MCF 10A (cell line): ENCODE results near the gene SMAD9. TPM values are rescaled to one million over a fixed set of nuclear protein-coding genes. Genes with fewer than 3 reads are reported as not detected.

ENCODE experiments used
- BruUV-seq: library from RNA; stranded (reverse); fragments of 400-500 nt; replicated peaks from 2 replicates; lab custom pipeline; 2021; lab: Mats Ljungman, UMichigan
- CTCF ChIA-PET: fragments of 300-600 bp; sonication (Branson Sonifier 250); formaldehyde crosslinking; extraction: SDS; loops from one replicate; lab custom pipeline; 2021; ENCODE audit warnings: antibody characterized with exemption, inconsistent platforms; lab: Yijun Ruan, JAX
- POLR2A ChIA-PET: fragments of 300-600, 350-650 bp; sonication (Branson Sonifier 250); formaldehyde crosslinking; extraction: SDS; loops from one replicate; lab custom pipeline; 2020; ENCODE audit warnings: antibody characterized with exemption, inconsistent platforms; lab: Yijun Ruan, JAX
- DNase-seq: peaks from one replicate; pipeline ENCODE4 v3.0.0-alpha.2; 2018; ENCODE audit not compliant: unreplicated experiment
- H3K27ac Mint-ChIP-seq: one replicate; pipeline ENCODE4 v1.8.0; 2022; ENCODE audit warnings: mild to moderate bottlenecking, low read depth, mixed read lengths; ENCODE audit not compliant: unreplicated experiment
- H3K27me3 Mint-ChIP-seq: one replicate; pipeline ENCODE4 v1.8.0; 2022; ENCODE audit warnings: mixed read lengths; ENCODE audit not compliant: insufficient read depth, unreplicated experiment
- H3K36me3 Mint-ChIP-seq: one replicate; pipeline ENCODE4 v1.8.0; 2022; ENCODE audit warnings: mild to moderate bottlenecking, moderate library complexity, mixed read lengths; ENCODE audit not compliant: insufficient read depth, unreplicated experiment
- H3K4me1 Mint-ChIP-seq: one replicate; pipeline ENCODE4 v1.8.0; 2022; ENCODE audit warnings: mixed read lengths; ENCODE audit not compliant: insufficient read depth, unreplicated experiment
- H3K4me3 Mint-ChIP-seq: one replicate; pipeline ENCODE4 v1.8.0; 2022; ENCODE audit warnings: mild to moderate bottlenecking, moderate library complexity, mixed read lengths; ENCODE audit not compliant: unreplicated experiment
- H3K9me3 Mint-ChIP-seq: one replicate; pipeline ENCODE4 v1.8.0; 2022; ENCODE audit warnings: mixed read lengths; ENCODE audit not compliant: unreplicated experiment
- CTCF ChIP-seq: fragments of 200-600 bp; IDR thresholded peaks from one replicate; pipeline ENCODE4 v1.8.0; 2022; ENCODE audit warnings: antibody characterized with exemption, mild to moderate bottlenecking; ENCODE audit not compliant: unreplicated experiment
- intact Hi-C: fragments of 100-400 bp; cut with micrococcal nuclease; formaldehyde crosslinking; loops from 2 replicates; pipeline ENCODE4 v1.14.1; 2022
- total RNA-seq: library from RNA; stranded (reverse); gene quantifications from 2 replicates; pipeline ENCODE4 v1.2.3, GENCODE V29; 2022

SMAD9 gene
- total RNA-seq, 1 experiment from 2014 or later: 1.6 TPM

GRCh38 chr13:36865265-36865664 is 54.8 kb downstream of the SMAD9 start:
- BruUV-seq: no TSS peak
- Mint-ChIP-seq H3K27me3 (no peaks in the 10 kb centered on the region), H3K4me3 (no peak overlapping the region), H3K9me3 (no peaks in the 10 kb centered on the region), H3K4me1 (peaks cover 3% of the 10 kb centered on the region), H3K36me3 (no peaks in the 10 kb centered on the region), H3K27ac (no peak overlapping the region)
- ChIA-PET CTCF (no interaction called here), POLR2A (no interaction called here)
- no peak for TF ChIP-seq CTCF
- no peak for DNase-seq
- intact Hi-C loops: no loop called here

- Mint-ChIP-seq H3K4me3 (no peak overlapping the region), H3K36me3 (no peaks in the 10 kb centered on the region), H3K9me3 (no peaks in the 10 kb centered on the region), H3K27me3 (no peaks in the 10 kb centered on the region), H3K4me1 (no peaks in the 10 kb centered on the region), H3K27ac (no peak overlapping the region)
- CTCF ChIA-PET: interaction anchor here (0.6 kb wide), 1 partner anchor 10 kb away, joined by 3 read pairs; no protein-coding TSS in a partner anchor
- DNase-seq: no peak
- no TSS peak for BruUV-seq
- intact Hi-C loops: no loop called here
- TF ChIP-seq CTCF: no peak
- POLR2A ChIA-PET: no interaction called here
Measured at GRCh38 chr13:36862722-36863121, 57.3 kb downstream of the SMAD9 start.

GRCh38 chr13:36862002-36862685 is 57.9 kb downstream of the SMAD9 start:
- H3K9me3 Mint-ChIP-seq: no peaks in the 10 kb centered on the region
- H3K27me3 Mint-ChIP-seq: no peaks in the 10 kb centered on the region
- intact Hi-C loops: no loop called here
- TF ChIP-seq CTCF: no peak
- DNase-seq: no peak
- no peaks in the 10 kb centered on the region for H3K4me1 Mint-ChIP-seq
- CTCF ChIA-PET: interaction anchor here (0.6 to 1.1 kb wide), 3 partner anchors 15 to 63 kb away, joined by 3 read pairs; no protein-coding TSS in a partner anchor
- POLR2A ChIA-PET: no interaction called here
- no peak overlapping the region for H3K4me3 Mint-ChIP-seq
- H3K36me3 Mint-ChIP-seq: no peaks in the 10 kb centered on the region
- H3K27ac Mint-ChIP-seq: no peak overlapping the region
- no TSS peak for BruUV-seq

- Mint-ChIP-seq H3K9me3 (no peaks in the 10 kb centered on the region), H3K27me3 (no peaks in the 10 kb centered on the region), H3K36me3 (no peaks in the 10 kb centered on the region), H3K4me3 (no peak overlapping the region), H3K4me1 (no peaks in the 10 kb centered on the region), H3K27ac (no peak overlapping the region)
- no TSS peak for BruUV-seq
- ChIA-PET POLR2A (interaction anchor here (1.1 to 1.4 kb wide), 2 partner anchors 122 to 141 kb away, joined by 3 to 10 read pairs; partner anchors contain the start of gene EXOSC8), CTCF (interaction anchor here (0.6 to 9.1 kb wide), 23 partner anchors 9 to 1971 kb away, joined by 3 to 141 read pairs (median 4); no protein-coding TSS in a partner anchor)
- no peak for DNase-seq
- TF ChIP-seq CTCF: no peak
- intact Hi-C loops: loop anchor here (5.0 kb wide), 1 partner anchor 208 kb away; no protein-coding TSS in a partner anchor
Measured at GRCh38 chr13:36859259-36859658, 60.8 kb downstream of the SMAD9 start.
